GM21619 (cell line): ENCODE data around the gene SDC3.

Experiments used
- ATAC-seq: cut with Tn5 transposase; IDR thresholded peaks from one replicate; pipeline ENCODE4 v1.9.1; 2021; ENCODE audit not compliant: unreplicated experiment

The SDC3 gene

DNA sequence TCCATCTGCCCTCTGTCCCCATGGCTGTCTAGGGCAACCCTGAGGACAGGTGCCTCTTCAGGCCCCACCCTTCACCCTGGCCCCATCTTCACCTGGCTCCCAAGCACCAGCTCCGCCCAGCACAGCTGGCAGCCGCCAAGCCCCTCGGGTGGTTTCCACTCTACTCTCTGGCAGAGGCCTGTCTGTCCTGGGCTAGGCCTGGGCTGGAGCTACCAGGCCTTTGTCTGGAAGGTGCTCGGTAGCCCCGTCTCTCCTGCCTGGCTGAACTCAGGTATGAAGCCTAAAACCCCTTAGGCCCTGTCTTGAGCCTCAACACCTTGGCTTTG is 17.4 kb downstream of the SDC3 start:
- ATAC-seq = no peak

GRCh38 chr1:30890502-30891226 is 17.9 kb downstream of the SDC3 start:
- no peak for ATAC-seq

DNA sequence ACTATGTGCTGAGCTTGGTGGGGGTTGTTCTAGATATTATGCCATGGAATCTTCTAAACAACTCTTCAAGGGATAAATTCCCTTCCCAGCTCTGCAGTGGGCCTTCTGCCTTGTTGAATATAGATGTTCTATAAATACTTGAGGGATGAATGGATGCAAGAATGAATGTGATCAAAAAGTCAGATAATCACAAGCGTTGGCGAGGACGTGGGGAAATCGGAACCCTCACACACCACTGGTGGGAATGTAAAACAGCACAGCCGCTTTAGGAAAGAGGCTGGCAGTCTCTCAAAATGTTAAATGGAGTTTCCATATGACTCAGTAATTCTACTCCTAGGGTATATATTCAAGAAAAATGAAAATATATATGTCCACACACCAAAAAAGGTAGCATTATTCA is 19.0 kb downstream of the SDC3 start:
- ATAC-seq = no peak

DNA sequence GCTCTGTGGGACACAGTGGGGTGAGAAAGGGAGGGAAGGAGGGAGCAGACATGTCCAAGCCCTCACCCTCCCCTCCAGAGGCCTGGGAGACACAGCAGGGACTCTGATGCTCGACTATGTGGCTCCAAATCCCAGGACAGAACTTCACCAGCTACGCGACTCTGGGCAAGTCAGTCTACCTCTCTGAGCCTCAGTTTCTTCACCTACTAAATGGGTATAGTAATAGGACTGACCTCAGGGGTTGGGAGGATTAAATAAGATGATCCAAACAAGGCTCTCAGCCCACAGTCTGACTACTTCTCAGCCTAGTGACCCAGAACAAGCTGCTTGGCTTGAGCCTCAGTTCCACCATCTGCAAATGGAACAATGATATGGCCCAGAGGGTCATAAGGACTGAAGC is 19.6 kb downstream of the SDC3 start:
- no peak for ATAC-seq

GRCh38 chr1:30888391-30888790 is 20.2 kb downstream of the SDC3 start:
- ATAC-seq = no peak

DNA sequence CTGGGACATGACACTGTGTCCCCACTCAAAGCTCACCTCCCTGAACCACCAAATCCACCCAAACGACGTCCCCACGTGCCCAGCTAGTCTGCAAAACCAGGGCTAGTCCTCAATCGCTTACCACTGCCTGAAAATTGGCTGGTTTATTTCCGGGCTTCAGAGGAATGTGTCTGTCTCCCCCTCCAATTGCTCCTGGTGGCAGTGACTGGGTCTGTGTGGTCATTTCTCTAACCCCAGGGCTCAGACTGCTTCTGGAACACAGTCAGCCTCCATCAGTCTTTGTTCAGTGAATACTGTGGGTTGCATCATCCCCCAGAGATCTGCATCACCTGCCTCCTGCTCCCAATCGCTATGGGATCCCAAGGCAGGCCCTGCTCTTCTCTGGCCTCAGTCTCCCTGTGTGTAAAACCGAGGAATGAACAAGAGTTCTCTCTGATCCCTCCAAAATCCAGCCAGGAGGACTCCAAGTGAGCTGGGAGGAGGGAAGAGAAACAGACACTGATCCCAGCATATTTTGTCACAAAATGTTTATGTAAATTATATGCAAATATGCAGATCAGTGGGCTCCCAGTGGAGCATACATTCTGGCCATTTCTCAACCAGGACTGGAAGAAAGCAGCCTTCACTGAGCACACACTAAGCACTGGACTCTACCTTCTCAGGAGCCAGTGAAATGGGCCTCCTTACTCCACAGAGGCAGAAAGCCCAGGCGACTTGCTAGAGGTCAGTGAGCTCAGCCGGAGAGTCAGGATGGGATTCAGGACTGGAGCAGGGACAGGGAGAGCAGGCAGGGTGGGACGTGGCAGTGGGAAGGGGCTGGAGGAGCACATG is 20.9 kb downstream of the SDC3 start:
- ATAC-seq = no peak

DNA sequence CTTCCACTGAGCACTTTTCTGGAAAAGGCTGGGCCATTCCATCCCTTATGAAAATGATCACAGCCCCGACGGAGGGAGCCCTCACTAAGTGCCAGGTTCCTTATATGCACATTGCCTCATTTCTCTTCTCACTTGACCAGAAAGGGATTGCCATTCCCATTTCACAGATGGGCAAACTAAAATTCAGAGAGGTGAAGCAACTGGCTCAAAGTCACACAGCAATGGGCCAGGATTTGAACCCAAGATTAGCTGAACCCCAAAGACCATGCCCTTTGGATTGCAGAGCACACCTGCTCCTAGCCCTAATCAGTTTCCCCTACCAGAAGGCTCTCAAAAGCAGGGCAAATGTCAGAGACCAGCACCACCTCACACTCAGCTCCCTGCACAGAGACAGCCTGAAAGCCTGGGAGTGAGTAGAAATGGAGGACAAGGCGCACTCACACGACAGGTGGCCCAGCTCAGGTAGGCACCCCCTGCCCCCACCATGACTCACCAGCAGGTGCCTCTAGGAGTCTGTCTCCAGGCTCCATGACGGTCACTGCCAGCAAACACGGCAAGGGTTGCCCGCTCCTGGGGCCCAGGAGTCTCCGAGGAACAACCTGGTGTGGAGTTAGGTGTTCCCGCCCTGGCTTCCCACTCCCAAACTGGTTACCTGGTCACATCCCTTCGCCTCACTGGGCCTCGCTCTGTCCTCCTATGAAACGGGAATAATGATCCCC is 21.7 kb downstream of the SDC3 start:
- ATAC-seq = no peak

DNA sequence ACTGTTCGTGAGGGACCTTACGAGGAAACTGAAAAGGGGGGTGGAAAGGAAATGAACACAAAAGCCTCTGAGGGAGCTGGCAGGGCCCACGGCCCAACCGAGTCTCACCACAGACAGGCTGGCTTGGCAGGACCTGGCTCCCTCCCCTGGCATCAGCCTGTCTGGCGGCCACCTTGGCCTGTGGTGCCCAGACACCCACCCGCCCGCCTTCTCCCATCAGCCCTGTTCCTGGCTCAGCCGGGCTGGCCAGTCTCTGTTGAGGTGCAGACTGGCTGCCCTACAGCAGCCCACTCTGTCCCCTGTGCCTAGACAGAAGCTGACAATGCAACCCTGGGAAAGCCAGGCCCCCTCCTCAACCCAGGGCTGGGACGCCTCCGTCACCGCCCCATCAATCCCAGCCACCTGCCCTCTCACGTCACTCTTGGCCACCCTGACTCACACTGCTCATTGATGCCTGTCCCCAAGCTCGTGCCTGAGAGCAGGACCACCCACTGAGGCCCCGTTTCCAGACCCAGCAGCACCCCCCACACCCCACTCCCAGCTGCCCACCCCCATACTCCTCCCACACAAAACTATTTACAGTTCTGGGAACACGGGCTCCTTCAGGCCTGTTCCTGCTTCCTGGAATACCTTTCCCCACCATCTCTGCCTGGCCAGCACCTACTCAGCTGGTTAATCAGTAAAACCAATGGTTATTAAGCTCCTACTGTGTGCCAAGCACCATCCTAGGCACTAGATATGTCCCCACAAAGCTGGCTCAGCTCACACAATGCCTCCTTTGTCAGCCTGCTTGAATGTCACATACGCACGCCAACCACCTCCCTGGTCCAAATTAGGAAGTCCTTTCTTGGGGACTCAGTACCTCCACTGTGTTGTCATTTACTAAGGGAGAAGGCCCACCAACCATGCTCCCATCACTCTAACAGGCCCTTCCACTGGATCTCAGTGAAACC is 22.7 kb downstream of the SDC3 start:
- ATAC-seq = no peak

- no peak for ATAC-seq
Measured at GRCh38 chr1:30884723-30885122, 23.8 kb downstream of the SDC3 start.

DNA sequence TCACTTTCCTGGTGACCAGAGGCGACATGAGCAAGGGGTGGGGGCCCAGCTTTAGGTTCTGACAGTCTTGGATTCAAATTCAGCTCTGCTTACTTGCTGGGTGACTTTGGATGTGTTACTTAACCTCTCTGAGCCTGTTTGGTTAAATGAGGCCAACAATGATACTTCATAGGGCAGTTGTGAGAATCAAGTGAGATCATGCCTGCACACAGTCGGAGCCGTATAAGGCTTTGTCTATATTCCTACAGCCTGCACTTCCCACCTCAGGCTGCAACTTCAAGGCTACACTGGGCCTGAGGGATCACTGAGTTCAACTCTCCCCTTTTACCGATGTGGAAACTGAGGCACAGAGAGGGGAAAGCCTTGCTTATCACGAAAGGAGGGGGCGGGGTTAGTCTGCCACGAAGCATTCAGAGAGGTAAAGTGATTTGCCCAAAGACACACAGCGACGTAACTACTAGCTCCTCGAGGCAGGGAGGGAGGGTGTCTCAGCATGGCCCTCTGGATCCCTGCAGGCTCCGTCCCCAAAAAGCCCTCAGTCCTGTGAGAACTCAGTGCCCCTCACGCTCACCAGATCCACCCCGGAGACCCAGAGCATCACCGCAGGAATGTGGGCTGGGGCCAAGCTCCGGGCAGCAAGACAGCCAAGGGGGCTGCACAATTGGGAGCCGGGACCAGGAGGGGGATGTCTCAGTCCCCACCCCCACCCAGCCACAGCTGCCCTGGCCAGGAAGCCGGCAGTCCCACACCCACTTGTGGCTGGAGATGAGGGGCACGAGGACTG is 25.0 kb downstream of the SDC3 start:
- no peak for ATAC-seq

DNA sequence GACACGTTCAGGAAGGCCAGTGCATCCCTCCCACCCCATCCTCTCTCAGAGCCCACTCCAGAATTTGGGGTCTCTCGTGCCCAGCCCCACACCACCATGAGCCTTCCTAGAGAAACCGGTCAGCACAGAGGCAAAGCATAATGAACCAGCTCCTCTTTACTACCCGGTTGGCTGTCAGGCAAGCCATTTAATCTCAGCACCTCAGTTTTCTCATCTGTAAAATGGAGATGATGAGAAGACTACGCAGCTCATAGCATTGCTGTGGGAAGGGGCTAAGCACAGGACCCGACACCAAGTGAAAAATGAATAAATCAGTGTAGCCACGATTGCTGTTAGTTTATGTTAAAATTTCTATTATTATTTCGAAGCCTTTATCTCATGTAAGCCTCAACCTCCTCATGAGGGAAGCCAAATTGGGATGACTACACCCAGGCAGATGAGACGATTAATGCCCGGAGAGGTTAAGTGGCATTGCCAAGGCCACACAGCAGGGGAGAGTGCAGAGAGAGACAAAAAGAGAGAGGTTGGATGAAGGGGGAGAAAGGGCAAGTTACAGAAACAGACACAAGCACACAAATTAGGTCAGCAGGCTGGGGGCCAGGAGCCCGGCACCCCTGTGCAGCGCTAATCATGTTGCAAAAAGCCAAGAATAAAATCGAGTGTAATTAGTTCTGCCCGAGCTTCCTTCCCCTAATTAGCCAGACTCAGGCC is 25.7 kb downstream of the SDC3 start:
- no peak for ATAC-seq

DNA sequence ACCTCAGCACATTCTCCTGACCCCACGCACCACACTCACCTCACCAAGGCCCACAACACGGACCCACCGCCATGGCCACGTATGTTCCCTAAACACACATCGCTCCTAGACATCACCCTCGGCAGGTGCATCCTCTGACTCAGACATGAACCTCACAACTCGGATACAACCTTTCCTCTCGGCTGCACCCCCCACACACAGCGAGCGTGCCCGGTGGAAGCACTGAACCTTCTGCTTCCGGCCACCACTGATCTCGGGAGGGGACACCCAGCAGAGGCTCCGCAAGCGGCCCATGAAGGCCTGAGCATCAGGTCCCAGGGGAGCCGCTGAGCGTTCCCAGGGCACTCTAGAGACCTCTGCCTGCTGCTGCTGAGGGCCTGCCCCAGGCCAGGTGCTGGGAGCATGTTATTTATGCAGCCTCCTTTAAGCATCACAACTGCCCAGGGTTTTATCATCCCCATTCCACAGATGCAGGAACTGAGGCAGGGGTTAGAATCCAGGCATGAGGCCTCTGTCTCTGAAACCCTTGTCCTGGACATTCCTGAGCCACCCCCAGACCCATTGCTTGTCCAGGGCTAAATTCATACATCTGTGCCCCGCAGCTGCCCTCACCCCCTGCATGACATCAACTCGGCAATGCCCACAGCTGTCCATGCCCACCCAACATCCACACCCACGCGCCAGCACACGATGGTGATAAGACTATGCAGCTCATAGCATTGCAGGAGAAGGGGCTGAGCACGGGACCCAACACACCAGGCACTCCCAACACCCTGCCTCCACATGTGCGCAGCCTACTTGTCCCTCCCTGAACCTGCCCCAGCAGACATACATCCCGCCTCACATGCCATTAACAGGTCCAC is 27.0 kb downstream of the SDC3 start:
- peak; percentile 87 for ATAC-seq

- ATAC-seq = peak; percentile 11
Measured at GRCh38 chr1:30880678-30881318, 27.8 kb downstream of the SDC3 start.

DNA sequence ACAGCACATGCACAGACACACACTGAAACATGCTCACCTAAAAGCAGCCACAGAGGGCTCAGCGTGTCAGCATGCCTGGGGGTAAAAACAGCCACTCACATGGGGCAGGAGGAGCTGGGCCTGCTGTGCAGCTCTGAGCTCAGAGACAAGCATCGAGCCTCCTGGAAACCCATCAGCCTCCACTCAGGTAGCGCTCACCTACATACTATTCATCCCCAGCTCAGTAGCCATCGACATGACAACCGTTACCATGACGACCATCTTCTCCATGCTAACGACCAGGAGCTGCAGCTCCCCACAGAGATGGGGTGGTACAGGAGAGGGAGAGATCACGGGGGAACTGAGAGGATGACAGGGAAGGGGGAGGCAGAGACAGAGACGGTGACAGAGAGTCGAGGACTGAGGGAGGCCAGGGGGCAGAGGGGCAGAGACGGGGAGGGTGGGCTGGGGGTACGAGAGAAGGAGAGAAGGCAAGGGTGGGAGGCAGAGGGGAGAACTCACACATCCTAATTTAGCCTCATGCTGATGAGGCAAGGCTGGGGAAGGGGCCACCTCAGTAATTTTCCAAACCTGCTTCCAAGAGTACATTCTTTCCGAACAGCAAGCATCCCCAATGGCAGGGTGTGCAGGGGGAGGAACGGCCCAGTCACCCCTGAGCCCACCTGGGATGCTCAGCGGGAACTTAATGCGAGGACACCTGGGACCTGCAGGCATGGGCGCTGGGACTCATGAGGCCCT is 28.4 kb downstream of the SDC3 start:
- no peak for ATAC-seq

- ATAC-seq = no peak
Measured at GRCh38 chr1:30879126-30879786, 29.3 kb downstream of the SDC3 start.

GRCh38 chr1:30878559-30878958 is 30.0 kb downstream of the SDC3 start:
- ATAC-seq = no peak

GRCh38 chr1:30878016-30878415 is 30.5 kb downstream of the SDC3 start:
- ATAC-seq = no peak
